Hypothalamus (tissue), 51 donors: ENCODE results near the gene SHROOM3.

Experiments
- DNase-seq, 51 donors: peaks; one replicate each; lab custom pipeline; 2025; lab: John Stamatoyannopoulos, UW

The SHROOM3 gene

GRCh38 chr4:76614589-76614988 lies 179.6 kb downstream of the SHROOM3 start:
- DNase-seq = no peak

DNA sequence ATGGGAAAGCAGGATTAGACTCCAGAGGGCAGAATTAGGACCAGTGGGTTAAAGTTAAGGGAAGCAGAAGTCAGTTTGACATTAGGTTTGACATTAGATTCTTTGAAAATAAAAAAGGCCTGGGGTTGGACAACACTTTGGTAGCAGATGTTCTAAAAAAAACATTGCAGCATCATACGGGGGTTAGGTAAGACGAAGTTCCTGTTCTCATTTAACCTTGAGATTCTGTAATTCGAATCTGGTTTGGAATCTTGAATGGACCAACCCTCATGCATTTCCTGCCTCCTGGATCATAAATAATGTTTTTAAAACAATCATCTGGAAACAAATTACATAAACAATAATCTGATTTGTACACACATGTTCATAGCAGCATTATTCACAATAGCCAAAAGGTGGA lies 181.0 kb downstream of the SHROOM3 start:
- DNase-seq = no peak

DNA sequence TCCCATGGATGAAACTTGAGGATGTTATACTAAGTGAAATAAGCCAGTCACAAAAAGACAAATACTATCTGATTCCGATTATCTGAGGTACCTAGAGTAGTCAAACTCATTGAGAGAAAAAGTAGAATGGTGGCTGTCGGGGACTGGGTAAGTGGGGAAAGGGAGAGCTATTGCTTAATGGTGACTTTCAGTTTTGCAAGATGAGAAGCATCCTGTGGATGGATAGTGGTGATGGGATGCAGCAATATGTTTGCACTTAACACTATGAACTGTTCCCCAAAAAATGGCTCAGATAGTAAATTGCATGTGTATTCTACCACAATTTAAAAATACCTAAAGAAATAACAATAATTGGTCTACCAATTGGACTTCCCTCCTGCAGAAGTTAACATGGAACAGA lies 181.5 kb downstream of the SHROOM3 start:
- DNase-seq = no peak

- DNase-seq = no peak
Measured at GRCh38 chr4:76620723-76621468, 185.9 kb downstream of the SHROOM3 start.

GRCh38 chr4:76622126-76622525 lies 187.1 kb downstream of the SHROOM3 start:
- DNase-seq = no peak

DNA sequence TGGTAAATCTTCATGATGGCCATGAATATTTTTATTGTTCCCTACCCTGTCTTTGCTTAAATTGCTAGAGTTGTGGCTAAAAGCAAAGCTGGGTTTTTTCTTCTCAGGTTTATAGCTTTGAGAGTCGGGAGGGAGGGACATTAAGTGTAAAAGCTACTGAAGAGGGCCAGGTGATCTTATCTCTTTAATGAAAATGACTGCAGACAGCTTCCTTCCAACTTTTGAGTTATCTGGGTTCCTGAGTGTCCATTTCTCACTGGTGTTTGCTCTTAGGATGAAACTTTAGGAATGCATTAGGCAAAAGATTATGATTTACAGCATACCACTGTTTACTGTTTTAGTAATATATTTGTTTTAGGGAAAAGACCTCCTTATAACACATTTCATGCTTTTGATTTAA lies 187.7 kb downstream of the SHROOM3 start:
- DNase-seq = no peak

DNA sequence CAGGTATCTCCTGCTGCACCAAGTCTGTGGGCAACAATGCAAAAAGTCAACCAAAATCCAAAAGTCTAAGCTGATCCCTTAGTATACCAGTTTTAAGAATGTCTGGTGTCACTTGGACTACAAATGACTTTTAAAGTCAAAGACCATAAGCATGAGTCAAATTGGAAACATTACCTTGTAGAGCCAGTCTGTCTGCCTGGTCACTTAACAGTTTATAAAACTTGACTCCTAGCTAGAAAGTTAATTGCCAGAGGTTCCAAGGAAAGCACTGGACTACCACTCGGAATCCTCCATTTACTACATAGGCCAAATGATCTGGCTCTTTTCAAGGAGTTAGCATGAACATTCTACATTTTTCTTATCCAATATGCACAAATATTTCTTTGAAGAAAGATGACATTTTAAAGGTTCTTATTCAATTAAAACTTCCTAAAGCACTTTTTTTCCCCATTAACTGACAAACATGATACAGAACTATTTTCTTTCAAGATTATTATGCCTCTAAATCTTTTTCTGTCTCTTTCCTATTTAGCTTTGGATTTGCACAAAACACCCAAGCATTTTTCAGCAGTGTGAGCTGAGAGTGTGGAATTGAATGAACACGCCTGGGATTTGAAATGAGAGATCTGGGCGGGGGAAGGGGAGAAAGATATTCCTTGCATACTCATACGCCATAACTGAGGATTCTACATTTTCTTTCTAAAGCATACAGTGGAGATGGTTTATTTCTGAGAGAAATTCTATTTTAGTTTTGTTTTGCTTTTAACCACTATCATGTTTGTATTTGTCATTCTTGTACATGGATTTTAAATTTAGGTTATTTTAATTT lies 188.4 kb downstream of the SHROOM3 start:
- no peak for DNase-seq

GRCh38 chr4:76624241-76624681 lies 189.2 kb downstream of the SHROOM3 start:
- peak in 6 of 51 donors; percentile 3 to 47 (median 10) for DNase-seq

- no peak for DNase-seq
Measured at GRCh38 chr4:76624931-76625715, 190.1 kb downstream of the SHROOM3 start.

DNA sequence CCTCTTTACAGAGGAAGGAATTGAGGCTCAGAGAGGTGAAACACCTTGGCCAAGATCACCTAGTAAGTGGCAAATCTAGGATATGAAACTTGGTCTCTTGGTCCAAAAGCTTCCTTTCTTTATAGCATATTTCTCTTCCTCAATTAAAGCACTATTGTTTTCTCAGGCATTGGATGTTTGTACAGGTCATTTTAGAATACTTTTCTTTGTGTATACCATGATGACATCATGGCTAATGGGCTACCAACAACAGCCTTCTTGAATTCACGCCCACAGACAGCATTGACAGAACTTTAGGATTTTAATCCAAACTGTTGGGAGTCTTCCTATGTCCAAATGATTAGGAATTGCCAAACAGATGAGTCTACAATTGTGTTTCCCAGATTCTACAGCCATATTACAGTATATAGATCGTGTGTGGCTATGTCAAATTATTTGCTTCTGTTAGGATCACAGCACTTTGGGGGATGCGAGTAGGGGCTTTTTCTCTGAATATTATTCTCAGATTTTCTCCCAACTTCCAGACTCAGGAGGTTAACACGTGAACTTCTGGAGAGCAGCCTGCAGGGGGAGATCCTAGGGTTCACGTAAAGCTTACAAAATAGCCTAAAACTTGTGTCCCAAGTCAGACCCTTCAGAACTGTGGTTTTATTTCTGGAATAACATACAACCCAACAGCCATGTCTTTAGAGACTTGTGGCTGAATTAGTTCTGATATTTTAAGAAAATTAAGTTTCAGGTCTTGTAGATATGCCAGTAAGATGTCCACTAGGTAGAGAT lies 191.8 kb downstream of the SHROOM3 start:
- DNase-seq = no peak

- no peak for DNase-seq
Measured at GRCh38 chr4:76628251-76628650, 193.2 kb downstream of the SHROOM3 start.

DNA sequence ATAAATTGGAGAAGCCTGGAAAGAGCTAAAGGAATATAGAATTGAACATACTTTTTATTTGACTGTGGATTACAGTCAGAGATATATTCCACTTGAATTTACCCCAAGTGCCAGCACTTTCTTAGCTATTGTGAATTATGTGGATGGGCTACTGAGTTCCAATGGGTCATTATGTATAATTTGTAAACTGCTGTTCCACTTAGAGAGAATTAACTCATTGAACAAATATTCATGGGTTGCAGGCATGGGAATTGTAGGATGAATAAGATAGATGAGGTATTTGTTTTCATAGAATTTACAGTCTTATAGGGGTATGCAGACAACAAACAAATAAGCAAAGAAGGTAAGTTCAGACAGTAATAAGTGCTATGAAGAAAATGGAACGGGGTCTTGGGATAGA lies 195.7 kb downstream of the SHROOM3 start:
- DNase-seq = no peak

DNA sequence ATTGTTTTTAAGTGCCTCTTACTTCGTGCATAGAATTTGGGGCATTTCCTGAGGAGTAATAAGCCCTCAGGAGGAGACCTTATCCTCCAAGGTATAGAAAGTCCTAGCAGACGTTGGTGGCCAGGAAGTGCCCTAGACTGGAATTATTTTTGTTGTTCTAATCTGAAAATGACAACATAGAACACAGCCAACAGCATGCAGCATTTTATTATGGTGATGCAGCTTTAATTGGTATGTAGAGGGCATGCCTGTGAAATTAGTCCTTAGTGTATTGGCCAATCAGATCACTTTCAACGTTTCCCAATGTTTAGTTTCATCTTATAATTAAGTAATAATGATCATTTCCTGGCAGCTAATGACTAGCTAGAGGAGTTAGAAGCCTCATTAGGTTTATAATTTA lies 199.2 kb downstream of the SHROOM3 start:
- DNase-seq = no peak

- DNase-seq = no peak
Measured at GRCh38 chr4:76637712-76638361, 202.8 kb downstream of the SHROOM3 start.

- no peak for DNase-seq
Measured at GRCh38 chr4:76639288-76639687, 204.3 kb downstream of the SHROOM3 start.

- no peak for DNase-seq
Measured at GRCh38 chr4:76640353-76640910, 205.4 kb downstream of the SHROOM3 start.

DNA sequence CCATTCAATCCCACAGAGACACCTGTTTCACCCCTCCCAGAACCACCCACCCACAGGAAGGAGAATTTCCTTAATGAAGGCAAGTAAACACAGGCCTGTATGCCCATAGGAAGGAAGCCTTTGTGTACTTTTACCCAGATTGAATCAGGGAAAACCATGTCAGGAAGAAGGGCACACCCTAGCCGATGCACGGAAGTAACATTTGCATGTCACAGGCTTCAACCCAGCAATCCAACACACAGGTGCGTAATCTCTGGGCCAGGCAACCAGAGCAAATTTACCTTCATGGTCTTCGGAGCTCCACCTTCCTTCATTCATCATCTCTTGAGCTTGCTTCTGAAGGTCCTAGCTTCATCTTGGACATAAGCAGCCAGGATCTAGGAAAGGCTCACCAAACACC lies 206.3 kb downstream of the SHROOM3 start:
- DNase-seq = no peak

GRCh38 chr4:76641758-76642157 lies 206.7 kb downstream of the SHROOM3 start:
- no peak for DNase-seq

DNA sequence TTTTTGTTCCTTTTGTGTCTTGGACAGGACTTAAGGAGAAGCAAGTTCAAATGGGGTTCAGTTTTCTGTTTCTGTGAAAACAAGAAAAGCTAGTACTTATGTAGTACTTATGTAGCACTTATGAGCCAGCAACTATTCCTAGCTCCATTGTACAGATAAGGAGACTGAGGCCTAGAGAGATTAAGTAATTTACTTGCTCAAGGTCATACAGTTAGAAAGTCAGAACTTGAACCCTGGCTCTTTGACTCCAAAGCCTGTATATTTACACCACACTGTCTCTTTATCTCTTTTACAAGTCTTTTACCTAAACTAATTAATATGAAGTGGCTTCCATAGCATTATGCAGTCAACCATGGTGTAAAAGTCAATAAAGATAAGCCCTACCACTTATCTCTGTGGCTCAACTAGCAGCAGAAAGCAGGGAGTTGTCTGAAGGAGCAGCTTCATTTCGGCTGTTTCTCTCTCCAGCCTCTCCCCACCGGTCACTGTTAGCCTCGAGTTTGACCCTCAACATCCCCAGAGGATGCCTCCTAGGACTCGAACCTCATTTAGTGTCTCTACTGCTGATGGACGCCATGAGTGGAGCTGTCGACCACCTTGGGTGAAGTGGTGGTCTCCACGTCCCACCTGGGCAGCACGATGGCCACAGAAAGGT lies 209.9 kb downstream of the SHROOM3 start:
- no peak for DNase-seq
